Subcutaneous abdominal adipose tissue (tissue), 5 donors: ENCODE data around the gene COL4A1.

Experiments used
- H3K27ac ChIP-seq: one replicate; pipeline ENCODE4 v1.7.0; 2013; ENCODE audit warnings: low read depth, mild to moderate bottlenecking, inconsistent platforms, low read length, moderate library complexity
- H3K27me3 ChIP-seq, 5 donors: one replicate each; pipeline ENCODE4 v1.7.0; 2013; ENCODE audit warnings: low read length in 5 of 5, inconsistent platforms in 1 of 5; ENCODE audit not compliant: control insufficient read depth in 5 of 5, insufficient read depth in 4 of 5
- H3K36me3 ChIP-seq, 5 donors: one replicate each; pipeline ENCODE4 v1.7.0; 2013; ENCODE audit warnings: low read length in 5 of 5; ENCODE audit not compliant: control insufficient read depth in 5 of 5, insufficient read depth in 5 of 5
- H3K4me1 ChIP-seq, 5 donors: one replicate each; pipeline ENCODE4 v1.7.0; 2013; ENCODE audit warnings: low read length in 5 of 5, mild to moderate bottlenecking in 3 of 5, moderate library complexity in 1 of 5; ENCODE audit not compliant: control insufficient read depth in 5 of 5, insufficient read depth in 5 of 5
- H3K4me3 ChIP-seq, 5 donors: one replicate each; pipeline ENCODE4 v1.7.0; 2013; ENCODE audit warnings: low read length in 5 of 5, low read depth in 1 of 5
- H3K9ac ChIP-seq, 5 donors: one replicate each; pipeline ENCODE4 v1.7.0; 2013; ENCODE audit warnings: low read length in 5 of 5, mild to moderate bottlenecking in 4 of 5, moderate library complexity in 3 of 5
- H3K9me3 ChIP-seq, 5 donors: one replicate each; pipeline ENCODE4 v1.7.0; 2013; ENCODE audit warnings: low read length in 5 of 5; ENCODE audit not compliant: control insufficient read depth in 5 of 5
- donor health status: healthy.
- donor health status: healthy.
- donor health status: healthy.
- donor health status: healthy.
- donor health status: healthy.

The COL4A1 gene

GRCh38 chr13:110282316-110282841, 24.6 kb downstream of the COL4A1 start:
- no peak overlapping the region for H3K4me3 ChIP-seq
- peaks cover 0 to 35% (median 29%) of the 10 kb centered on the region in 5 donors for H3K36me3 ChIP-seq
- H3K27me3 ChIP-seq, result no peaks in the 10 kb centered on the region
- H3K27ac ChIP-seq, result peak overlapping the region; percentile 82
- H3K9ac ChIP-seq, result no peak overlapping the region
- H3K4me1 ChIP-seq, result peaks cover 18 to 91% (median 83%) of the 10 kb centered on the region in 5 donors
- H3K9me3 ChIP-seq, result no peaks in the 10 kb centered on the region

- Histone ChIP-seq H3K27ac (peak overlapping the region; percentile 82), H3K9me3 (no peaks in the 10 kb centered on the region), H3K9ac (peak overlapping the region in 2 of 5 donors; percentile 27 to 71), H3K27me3 (no peaks in the 10 kb centered on the region), H3K4me3 (no peak overlapping the region), H3K36me3 (peaks cover 0 to 29% (median 25%) of the 10 kb centered on the region in 5 donors), H3K4me1 (peaks cover 18 to 91% (median 83%) of the 10 kb centered on the region in 5 donors)
Measured at GRCh38 chr13:110281736-110282135, 25.2 kb downstream of the COL4A1 start.

GRCh38 chr13:110280985-110281688, 25.8 kb downstream of the COL4A1 start:
- Histone ChIP-seq H3K9ac (peak overlapping the region in 2 of 5 donors; percentile 35 to 84), H3K4me3 (no peak overlapping the region), H3K27me3 (no peaks in the 10 kb centered on the region), H3K27ac (peak overlapping the region; percentile 82), H3K36me3 (peaks cover 0 to 23% (median 23%) of the 10 kb centered on the region in 5 donors), H3K9me3 (no peaks in the 10 kb centered on the region), H3K4me1 (peaks cover 20 to 91% (median 83%) of the 10 kb centered on the region in 5 donors)

- H3K27ac ChIP-seq, result peak overlapping the region; percentile 82
- no peaks in the 10 kb centered on the region for H3K9me3 ChIP-seq
- peaks cover 18 to 91% (median 88%) of the 10 kb centered on the region in 5 donors for H3K4me1 ChIP-seq
Measured at GRCh38 chr13:110280231-110280813, 26.6 kb downstream of the COL4A1 start.

GRCh38 chr13:110279684-110280083, 27.3 kb downstream of the COL4A1 start:
- no peaks in the 10 kb centered on the region for H3K9me3 ChIP-seq
- H3K4me1 ChIP-seq, result peaks cover 18 to 91% (median 88%) of the 10 kb centered on the region in 5 donors
- peak overlapping the region; percentile 82 for H3K27ac ChIP-seq
- peak overlapping the region in 3 of 5 donors; percentile 20 to 84 (median 49) for H3K9ac ChIP-seq
- H3K27me3 ChIP-seq, result no peaks in the 10 kb centered on the region
- H3K36me3 ChIP-seq, result peaks cover 0 to 19% (median 14%) of the 10 kb centered on the region in 5 donors
- H3K4me3 ChIP-seq, result no peak overlapping the region

More at GRCh38 chr13:110280231-110280813, 26.6 kb downstream of the COL4A1 start:
- H3K4me3 ChIP-seq, result no peak overlapping the region
- H3K9ac ChIP-seq, result peak overlapping the region in 3 of 5 donors; percentile 20 to 84 (median 49)
- peaks cover 0 to 19% (median 15%) of the 10 kb centered on the region in 5 donors for H3K36me3 ChIP-seq
- no peaks in the 10 kb centered on the region for H3K27me3 ChIP-seq

- Histone ChIP-seq H3K27me3 (no peaks in the 10 kb centered on the region), H3K27ac (peak overlapping the region; percentile 82), H3K4me3 (no peak overlapping the region), H3K4me1 (peaks cover 18 to 91% (median 89%) of the 10 kb centered on the region in 5 donors), H3K9me3 (no peaks in the 10 kb centered on the region), H3K36me3 (peaks cover 0 to 15% (median 14%) of the 10 kb centered on the region in 5 donors), H3K9ac (peak overlapping the region in 3 of 5 donors; percentile 9 to 84 (median 73))
Measured at GRCh38 chr13:110278859-110279258, 28.1 kb downstream of the COL4A1 start.

GRCh38 chr13:110277357-110277975, 29.5 kb downstream of the COL4A1 start:
- no peaks in the 10 kb centered on the region for H3K9me3 ChIP-seq
- H3K36me3 ChIP-seq, result peaks cover 4 to 12% (median 11%) of the 10 kb centered on the region in 5 donors
- H3K4me3 ChIP-seq, result no peak overlapping the region
- peak overlapping the region in 2 of 5 donors; percentile 45 to 85 for H3K9ac ChIP-seq
- H3K4me1 ChIP-seq, result peaks cover 13 to 89% (median 84%) of the 10 kb centered on the region in 5 donors
- peak overlapping the region; percentile 82 for H3K27ac ChIP-seq
- no peaks in the 10 kb centered on the region for H3K27me3 ChIP-seq

- Histone ChIP-seq H3K27me3 (no peaks in the 10 kb centered on the region), H3K27ac (peak overlapping the region; percentile 82), H3K36me3 (peaks cover 4 to 13% (median 8%) of the 10 kb centered on the region in 5 donors), H3K4me3 (no peak overlapping the region), H3K9ac (peak overlapping the region in 3 of 5 donors; percentile 9 to 85 (median 45)), H3K9me3 (no peaks in the 10 kb centered on the region), H3K4me1 (peaks cover 12 to 80% (median 74%) of the 10 kb centered on the region in 5 donors)
Measured at GRCh38 chr13:110276553-110276950, 30.4 kb downstream of the COL4A1 start.

- H3K4me3 ChIP-seq, result no peak overlapping the region
- H3K9me3 ChIP-seq, result no peaks in the 10 kb centered on the region
- peaks cover 4 to 13% (median 8%) of the 10 kb centered on the region in 5 donors for H3K36me3 ChIP-seq
- H3K9ac ChIP-seq, result peak overlapping the region in 2 of 5 donors; percentile 30 to 85
- H3K4me1 ChIP-seq, result peaks cover 11 to 81% (median 75%) of the 10 kb centered on the region in 5 donors
- H3K27me3 ChIP-seq, result no peaks in the 10 kb centered on the region
- peak overlapping the region; percentile 82 for H3K27ac ChIP-seq
Measured at GRCh38 chr13:110275931-110276552, 30.9 kb downstream of the COL4A1 start.
